ENCODE measurements around the gene PLCL1. TPM values are rescaled to one million over a fixed set of nuclear protein-coding genes. Genes with fewer than 3 reads are reported as not detected.

The PLCL1 gene
- total and polyA plus RNA-seq, 12 donors = 17.3 to 131 (median 102) TPM

DNA sequence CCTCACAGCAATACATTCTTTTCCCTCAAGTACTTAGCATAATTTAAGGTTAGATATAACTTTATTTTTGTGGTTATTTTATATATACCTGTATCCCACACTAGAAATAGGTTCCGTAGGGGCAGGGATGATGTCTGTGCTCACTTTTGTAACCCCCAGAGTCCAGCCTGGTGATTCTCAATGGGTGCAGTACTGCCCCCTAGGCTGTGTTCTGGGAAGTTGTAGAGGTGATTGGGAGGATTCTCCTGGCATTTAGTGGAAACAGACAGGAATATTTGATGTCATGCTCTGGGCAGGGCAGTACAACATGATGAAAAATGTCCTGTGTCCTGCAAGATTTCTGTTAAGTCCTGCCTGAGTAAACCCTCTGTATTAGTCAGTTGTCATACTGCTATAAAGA, 333.3 kb downstream of the PLCL1 start:
- H3K4me1 ChIP-seq = peaks cover 0 to 21% (median 8%) of the 10 kb centered on the region in 9 donors
- WGBS, 2 donors = 98 to 100% methylated on average over 1 of the region's 1 CpG
- intact Hi-C loops (cut with DNase I) = loop anchor here in 1 of 10 donors (10.0 kb wide), 1 partner anchor 157 kb away; no protein-coding TSS in a partner anchor
- TF ChIP-seq, protein P1, sequence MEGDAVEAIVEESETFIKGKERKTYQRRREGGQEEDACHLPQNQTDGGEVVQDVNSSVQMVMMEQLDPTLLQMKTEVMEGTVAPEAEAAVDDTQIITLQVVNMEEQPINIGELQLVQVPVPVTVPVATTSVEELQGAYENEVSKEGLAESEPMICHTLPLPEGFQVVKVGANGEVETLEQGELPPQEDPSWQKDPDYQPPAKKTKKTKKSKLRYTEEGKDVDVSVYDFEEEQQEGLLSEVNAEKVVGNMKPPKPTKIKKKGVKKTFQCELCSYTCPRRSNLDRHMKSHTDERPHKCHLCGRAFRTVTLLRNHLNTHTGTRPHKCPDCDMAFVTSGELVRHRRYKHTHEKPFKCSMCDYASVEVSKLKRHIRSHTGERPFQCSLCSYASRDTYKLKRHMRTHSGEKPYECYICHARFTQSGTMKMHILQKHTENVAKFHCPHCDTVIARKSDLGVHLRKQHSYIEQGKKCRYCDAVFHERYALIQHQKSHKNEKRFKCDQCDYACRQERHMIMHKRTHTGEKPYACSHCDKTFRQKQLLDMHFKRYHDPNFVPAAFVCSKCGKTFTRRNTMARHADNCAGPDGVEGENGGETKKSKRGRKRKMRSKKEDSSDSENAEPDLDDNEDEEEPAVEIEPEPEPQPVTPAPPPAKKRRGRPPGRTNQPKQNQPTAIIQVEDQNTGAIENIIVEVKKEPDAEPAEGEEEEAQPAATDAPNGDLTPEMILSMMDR (IDR thresholded peaks at IDR 0.05) = no peak
- no peak for DNase-seq
- peak in 2 of 8 donors; percentile 10 to 27 for ATAC-seq
- no peaks in the 10 kb centered on the region for H3K36me3 ChIP-seq
- H3K27me3 ChIP-seq = no peaks in the 10 kb centered on the region
- H3K9me3 ChIP-seq = no peaks in the 10 kb centered on the region
- H3K4me3 ChIP-seq = no peak overlapping the region
- no peak overlapping the region for H3K27ac ChIP-seq

DNA sequence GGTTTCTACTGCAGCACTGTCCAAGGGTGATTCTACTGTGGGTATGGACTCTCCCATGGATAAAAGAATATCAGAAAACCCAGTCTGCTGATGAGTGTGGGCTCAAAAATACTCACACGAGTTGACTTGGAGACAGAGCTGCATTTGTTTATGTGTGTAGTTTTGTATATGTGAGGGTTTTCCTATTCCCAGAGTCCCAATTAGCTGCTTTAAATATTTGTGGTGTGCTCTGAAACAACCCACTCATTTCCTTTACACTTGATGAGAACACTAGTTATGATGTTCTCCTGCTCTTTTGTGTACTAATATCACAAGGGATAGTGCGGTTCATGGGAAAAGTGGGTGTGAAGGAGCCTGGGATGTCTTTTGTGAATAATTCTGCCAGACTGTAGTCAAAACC, 337.3 kb downstream of the PLCL1 start:
- Histone ChIP-seq H3K4me3 (no peak overlapping the region), H3K9me3 (no peaks in the 10 kb centered on the region), H3K27ac (no peak overlapping the region), H3K27me3 (no peaks in the 10 kb centered on the region), H3K36me3 (no peaks in the 10 kb centered on the region), H3K4me1 (peaks cover 0 to 19% (median 5%) of the 10 kb centered on the region in 9 donors)
- no peak for DNase-seq
- intact Hi-C loops (cut with DNase I) = loop anchor here in 1 of 10 donors (10.0 kb wide), 1 partner anchor 153 kb away; no protein-coding TSS in a partner anchor
- 75 to 79% methylated on average over 2 of the region's 2 CpGs for WGBS, 2 donors
- TF ChIP-seq, protein P1 (IDR thresholded peaks at IDR 0.05) = no peak
- no peak for ATAC-seq

DNA sequence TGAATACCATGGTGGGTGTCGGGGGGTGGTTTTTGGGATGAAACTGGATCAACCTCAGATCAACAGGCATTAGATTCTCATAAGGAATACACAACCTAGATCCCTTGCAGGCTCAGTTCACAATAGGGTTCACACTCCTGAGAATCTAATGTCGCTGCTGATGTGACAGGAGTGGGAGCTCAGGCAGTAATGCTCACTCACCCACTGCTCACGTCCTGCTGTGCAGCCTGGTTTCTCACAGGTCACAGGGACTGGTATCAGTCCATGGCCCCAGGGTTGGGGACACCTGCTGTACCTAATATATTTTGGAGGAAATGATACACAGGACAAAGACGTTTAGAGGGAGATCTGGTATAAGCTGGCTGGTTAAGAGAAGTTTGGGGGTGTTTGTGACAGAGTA, 338.8 kb downstream of the PLCL1 start:
- Histone ChIP-seq H3K27me3 (no peaks in the 10 kb centered on the region), H3K9me3 (no peaks in the 10 kb centered on the region), H3K4me1 (peaks cover 0 to 19% (median 5%) of the 10 kb centered on the region in 9 donors), H3K36me3 (no peaks in the 10 kb centered on the region), H3K27ac (no peak overlapping the region), H3K4me3 (no peak overlapping the region)
- intact Hi-C loops (cut with DNase I) = loop anchor here in 1 of 10 donors (10.0 kb wide), 1 partner anchor 152 kb away; no protein-coding TSS in a partner anchor
- DNase-seq (no peak), ATAC-seq (peak in 1 of 8 donors; percentile 44)
- TF ChIP-seq, protein P1 (IDR thresholded peaks at IDR 0.05) = no peak
- WGBS, 2 donors = 75 to 83% methylated on average over 4 of the region's 4 CpGs

DNA sequence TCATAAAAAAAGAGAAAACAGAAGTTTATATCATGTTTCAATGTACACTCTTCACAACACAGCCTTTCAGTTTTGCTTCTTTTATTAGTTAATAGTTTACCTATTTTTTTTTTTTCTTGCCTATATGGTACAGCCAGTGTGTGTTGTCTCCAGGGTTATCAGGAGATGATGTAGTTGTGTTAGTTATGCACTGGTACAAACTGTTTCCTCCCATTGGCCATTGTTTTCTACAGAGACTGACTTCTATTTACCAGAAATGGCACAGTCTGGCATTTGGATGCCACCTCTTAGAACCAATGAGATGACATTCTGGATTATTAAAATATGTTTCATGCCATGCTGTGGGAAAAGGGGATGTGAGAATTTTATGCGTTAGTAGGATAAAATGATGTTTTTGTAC, 339.4 kb downstream of the PLCL1 start:
- 90 to 93% methylated on average over 1 of the region's 1 CpG for WGBS, 2 donors
- H3K36me3 ChIP-seq = peaks cover 0 to 4% (median 0%) of the 10 kb centered on the region in 9 donors
- no peaks in the 10 kb centered on the region for H3K27me3 ChIP-seq
- TF ChIP-seq, protein P1 (IDR thresholded peaks at IDR 0.05) = no peak
- no peak for ATAC-seq
- H3K4me1 ChIP-seq = peaks cover 0 to 19% (median 5%) of the 10 kb centered on the region in 9 donors
- H3K27ac ChIP-seq = no peak overlapping the region
- intact Hi-C loops (cut with DNase I) = loop anchor here in 1 of 10 donors (10.0 kb wide), 1 partner anchor 151 kb away; no protein-coding TSS in a partner anchor
- no peak for DNase-seq
- H3K4me3 ChIP-seq = no peak overlapping the region
- no peaks in the 10 kb centered on the region for H3K9me3 ChIP-seq
